HL-60 (cell line): ENCODE measurements around the gene MYOCD.

Experiments
- DNase-seq, 2 experiments: peaks; one replicate each; pipeline ENCODE4 v3.0.0-alpha.2; 2010 to 2020; ENCODE audit warnings: low read depth in 1 of 2, low spot score in 1 of 2
- H3K27ac ChIP-seq: fragments of 250-450 bp; sonication (Bioruptor Pico); replicated peaks from 2 replicates; pipeline ENCODE4 v1.5.1; 2020; ENCODE audit warnings: mild to moderate bottlenecking, moderate library complexity
- H3K27me3 ChIP-seq: fragments of 250-450 bp; sonication (Bioruptor Pico); 2 replicates; pipeline ENCODE4 v1.5.1; 2021; ENCODE audit warnings: mild to moderate bottlenecking, moderate library complexity; ENCODE audit not compliant: insufficient read depth, poor library complexity, severe bottlenecking
- H3K4me3 ChIP-seq: replicated peaks from 2 replicates; pipeline ENCODE4 v1.5.1; 2011; ENCODE audit warnings: mild to moderate bottlenecking, control low read depth, low read length; ENCODE audit not compliant: insufficient read depth
- CTCF ChIP-seq: IDR thresholded peaks from one replicate; pipeline ENCODE4 v1.5.1; 2011; ENCODE audit warnings: low read length, control low read depth, inconsistent platforms; ENCODE audit not compliant: insufficient read depth
- GABPA ChIP-seq: IDR thresholded peaks from 2 replicates; pipeline ENCODE4 v1.6.1; 2012; ENCODE audit warnings: low read depth
- POLR2AphosphoS5 ChIP-seq: IDR thresholded peaks from 2 replicates; pipeline ENCODE4 v1.6.1; 2012; ENCODE audit warnings: low read depth
- REST ChIP-seq: IDR thresholded peaks from 2 replicates; pipeline ENCODE4 v1.6.1; 2012; ENCODE audit warnings: low read depth; ENCODE audit not compliant: insufficient replicate concordance
- SPI1 ChIP-seq: IDR thresholded peaks from 2 replicates; pipeline ENCODE4 v1.6.1; 2012; ENCODE audit warnings: low read depth, mild to moderate bottlenecking, borderline replicate concordance

The MYOCD gene

GRCh38 chr17:12659500-12659899, 6.2 kb upstream of the MYOCD start:
- Histone ChIP-seq H3K27me3 (no peaks in the 10 kb centered on the region), H3K4me3 (no peak overlapping the region), H3K27ac (no peak overlapping the region)
- no peak for DNase-seq
- TF ChIP-seq CTCF = no peak
- no peak for TF ChIP-seq REST
- TF ChIP-seq GABPA = no peak
- no peak for TF ChIP-seq SPI1
- no peak for TF ChIP-seq POLR2AphosphoS5

GRCh38 chr17:12664252-12664651, 1.4 kb upstream of the MYOCD start:
- no peaks in the 10 kb centered on the region for H3K27me3 ChIP-seq
- TF ChIP-seq SPI1 (no peak), POLR2AphosphoS5 (no peak), REST (no peak), GABPA (no peak), CTCF (no peak)
- H3K4me3 ChIP-seq = no peak overlapping the region

GRCh38 chr17:12664894-12665262, 812 bp upstream of the MYOCD start:
- no peak for DNase-seq
- Histone ChIP-seq H3K27ac (no peak overlapping the region), H3K27me3 (no peaks in the 10 kb centered on the region), H3K4me3 (no peak overlapping the region)
- no peak for TF ChIP-seq GABPA
- no peak for TF ChIP-seq CTCF
- TF ChIP-seq POLR2AphosphoS5 = no peak
- TF ChIP-seq REST = no peak
- no peak for TF ChIP-seq SPI1

More at GRCh38 chr17:12664252-12664651, 1.4 kb upstream of the MYOCD start:
- no peak for DNase-seq
- H3K27ac ChIP-seq = no peak overlapping the region
